Type B pancreatic cell (in vitro differentiated cells): Measurements from ENCODE around the gene DGCR6L. TPM values are rescaled to one million over a fixed set of nuclear protein-coding genes. Genes with fewer than 3 reads are reported as not detected.

Source experiments
- DNase-seq: peaks from one replicate; pipeline ENCODE4 v3.0.0; 2021; ENCODE audit warnings: mixed read lengths; ENCODE audit not compliant: unreplicated experiment; ENCODE audit errors: extremely low spot score
- H3K27ac Mint-ChIP-seq: 2 replicates; pipeline ENCODE4 v1.8.0; 2021; ENCODE audit warnings: mild to moderate bottlenecking, mixed read lengths
- H3K27me3 Mint-ChIP-seq: 2 replicates; pipeline ENCODE4 v1.8.0; 2021; ENCODE audit warnings: mixed read lengths
- H3K36me3 Mint-ChIP-seq: 2 replicates; pipeline ENCODE4 v1.8.0; 2021; ENCODE audit warnings: mixed read lengths
- H3K4me1 Mint-ChIP-seq: one replicate; pipeline ENCODE4 v1.8.0; 2021; ENCODE audit warnings: mixed read lengths; ENCODE audit not compliant: unreplicated experiment
- H3K4me3 Mint-ChIP-seq: 2 replicates; pipeline ENCODE4 v1.8.0; 2021; ENCODE audit warnings: mild to moderate bottlenecking, mixed read lengths
- H3K9me3 Mint-ChIP-seq: 2 replicates; pipeline ENCODE4 v1.8.0; 2021; ENCODE audit warnings: mixed read lengths
- CTCF ChIP-seq: fragments of 200-600 bp; sonication (generic); conservative IDR thresholded peaks from 2 replicates; pipeline ENCODE4 v1.5.0; 2021; ENCODE audit warnings: antibody characterized with exemption, mild to moderate bottlenecking
- total RNA-seq: library from RNA; stranded (reverse); gene quantifications from 2 replicates; pipeline ENCODE4 v1.2.1, GENCODE V29; 2021; ENCODE audit warnings: low replicate concordance

The DGCR6L gene
- total RNA-seq, 1 donor from 2014 or later, result 46.6 TPM

- peaks cover 27% of the 10 kb centered on the region for H3K27me3 Mint-ChIP-seq
- H3K9me3 Mint-ChIP-seq, result no peaks in the 10 kb centered on the region
- peaks cover 5% of the 10 kb centered on the region for H3K4me1 Mint-ChIP-seq
- no peak for DNase-seq
- H3K4me3 Mint-ChIP-seq, result peak overlapping the region; percentile 55
- H3K27ac Mint-ChIP-seq, result peak overlapping the region; percentile 77
- no peaks in the 10 kb centered on the region for H3K36me3 Mint-ChIP-seq
- TF ChIP-seq CTCF, result no peak
Measured at GRCh38 chr22:20302438-20303228, 17.2 kb downstream of the DGCR6L start.

GRCh38 chr22:20299746-20300136 lies 20.1 kb downstream of the DGCR6L start:
- H3K4me1 Mint-ChIP-seq, result peaks cover 5% of the 10 kb centered on the region
- H3K27ac Mint-ChIP-seq, result no peak overlapping the region
- peak overlapping the region; percentile 67 for H3K4me3 Mint-ChIP-seq
- peaks cover 45% of the 10 kb centered on the region for H3K27me3 Mint-ChIP-seq
- TF ChIP-seq CTCF, result no peak
- no peak for DNase-seq
- no peaks in the 10 kb centered on the region for H3K36me3 Mint-ChIP-seq
- H3K9me3 Mint-ChIP-seq, result no peaks in the 10 kb centered on the region

- TF ChIP-seq CTCF, result no peak
- H3K9me3 Mint-ChIP-seq, result no peaks in the 10 kb centered on the region
- H3K4me3 Mint-ChIP-seq, result peak overlapping the region; percentile 83
- DNase-seq, result peak; percentile 91
- peaks cover 5% of the 10 kb centered on the region for H3K4me1 Mint-ChIP-seq
- peaks cover 46% of the 10 kb centered on the region for H3K27me3 Mint-ChIP-seq
- H3K27ac Mint-ChIP-seq, result peak overlapping the region; percentile 71
- H3K36me3 Mint-ChIP-seq, result no peaks in the 10 kb centered on the region
Measured at GRCh38 chr22:20298803-20299745, 20.8 kb downstream of the DGCR6L start.

- Mint-ChIP-seq H3K27me3 (peaks cover 49% of the 10 kb centered on the region), H3K9me3 (no peaks in the 10 kb centered on the region), H3K27ac (peak overlapping the region; percentile 71), H3K36me3 (no peaks in the 10 kb centered on the region), H3K4me3 (peak overlapping the region; percentile 83), H3K4me1 (peaks cover 5% of the 10 kb centered on the region)
- no peak for DNase-seq
- no peak for TF ChIP-seq CTCF
Measured at GRCh38 chr22:20298110-20298802, 21.6 kb downstream of the DGCR6L start.

GRCh38 chr22:20297414-20298109 lies 22.3 kb downstream of the DGCR6L start:
- Mint-ChIP-seq H3K9me3 (no peaks in the 10 kb centered on the region), H3K4me1 (peaks cover 3% of the 10 kb centered on the region), H3K36me3 (no peaks in the 10 kb centered on the region), H3K4me3 (peak overlapping the region; percentile 83), H3K27me3 (peaks cover 47% of the 10 kb centered on the region), H3K27ac (peak overlapping the region; percentile 71)
- no peak for DNase-seq
- no peak for TF ChIP-seq CTCF
